HL-60 (cell line): ENCODE data around the gene TSC22D1.

Experiments
- POLR2AphosphoS5 ChIP-seq: IDR thresholded peaks from 2 replicates; pipeline ENCODE4 v1.6.1; 2012; ENCODE audit warnings: low read depth
- SPI1 ChIP-seq: IDR thresholded peaks from 2 replicates; pipeline ENCODE4 v1.6.1; 2012; ENCODE audit warnings: low read depth, mild to moderate bottlenecking, borderline replicate concordance
- TF ChIP-seq, protein P1 (sequence below): IDR thresholded peaks from one replicate; pipeline ENCODE4 v1.5.1; 2011; ENCODE audit warnings: low read length, control low read depth, inconsistent platforms; ENCODE audit not compliant: insufficient read depth
- TF ChIP-seq, protein P2 (sequence below): IDR thresholded peaks from 2 replicates; pipeline ENCODE4 v1.6.1; 2012; ENCODE audit warnings: low read depth; ENCODE audit not compliant: insufficient replicate concordance

DNA sequence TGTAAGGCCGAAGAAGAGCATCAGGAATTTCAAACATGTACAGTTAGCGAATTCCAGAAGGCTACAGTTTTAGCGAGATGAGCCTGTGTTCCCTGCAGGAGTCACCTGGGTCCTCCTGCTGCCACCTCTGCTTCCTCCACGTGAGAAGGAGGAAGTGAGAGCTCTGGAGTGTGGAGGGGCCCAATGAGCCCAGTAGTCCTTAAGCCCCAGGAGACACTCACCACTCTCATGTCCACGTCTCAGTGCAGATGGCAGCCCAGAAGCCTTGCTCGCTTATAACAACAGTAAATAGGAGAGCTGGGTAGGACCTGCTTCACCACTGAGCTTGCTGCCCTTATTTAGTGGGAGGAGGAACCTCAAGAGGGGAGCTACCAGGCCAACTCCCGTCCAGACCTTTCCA is 158.3 kb downstream of the TSC22D1 start:
- TF ChIP-seq, protein P1, sequence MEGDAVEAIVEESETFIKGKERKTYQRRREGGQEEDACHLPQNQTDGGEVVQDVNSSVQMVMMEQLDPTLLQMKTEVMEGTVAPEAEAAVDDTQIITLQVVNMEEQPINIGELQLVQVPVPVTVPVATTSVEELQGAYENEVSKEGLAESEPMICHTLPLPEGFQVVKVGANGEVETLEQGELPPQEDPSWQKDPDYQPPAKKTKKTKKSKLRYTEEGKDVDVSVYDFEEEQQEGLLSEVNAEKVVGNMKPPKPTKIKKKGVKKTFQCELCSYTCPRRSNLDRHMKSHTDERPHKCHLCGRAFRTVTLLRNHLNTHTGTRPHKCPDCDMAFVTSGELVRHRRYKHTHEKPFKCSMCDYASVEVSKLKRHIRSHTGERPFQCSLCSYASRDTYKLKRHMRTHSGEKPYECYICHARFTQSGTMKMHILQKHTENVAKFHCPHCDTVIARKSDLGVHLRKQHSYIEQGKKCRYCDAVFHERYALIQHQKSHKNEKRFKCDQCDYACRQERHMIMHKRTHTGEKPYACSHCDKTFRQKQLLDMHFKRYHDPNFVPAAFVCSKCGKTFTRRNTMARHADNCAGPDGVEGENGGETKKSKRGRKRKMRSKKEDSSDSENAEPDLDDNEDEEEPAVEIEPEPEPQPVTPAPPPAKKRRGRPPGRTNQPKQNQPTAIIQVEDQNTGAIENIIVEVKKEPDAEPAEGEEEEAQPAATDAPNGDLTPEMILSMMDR, result no peak
- TF ChIP-seq, protein P2, sequence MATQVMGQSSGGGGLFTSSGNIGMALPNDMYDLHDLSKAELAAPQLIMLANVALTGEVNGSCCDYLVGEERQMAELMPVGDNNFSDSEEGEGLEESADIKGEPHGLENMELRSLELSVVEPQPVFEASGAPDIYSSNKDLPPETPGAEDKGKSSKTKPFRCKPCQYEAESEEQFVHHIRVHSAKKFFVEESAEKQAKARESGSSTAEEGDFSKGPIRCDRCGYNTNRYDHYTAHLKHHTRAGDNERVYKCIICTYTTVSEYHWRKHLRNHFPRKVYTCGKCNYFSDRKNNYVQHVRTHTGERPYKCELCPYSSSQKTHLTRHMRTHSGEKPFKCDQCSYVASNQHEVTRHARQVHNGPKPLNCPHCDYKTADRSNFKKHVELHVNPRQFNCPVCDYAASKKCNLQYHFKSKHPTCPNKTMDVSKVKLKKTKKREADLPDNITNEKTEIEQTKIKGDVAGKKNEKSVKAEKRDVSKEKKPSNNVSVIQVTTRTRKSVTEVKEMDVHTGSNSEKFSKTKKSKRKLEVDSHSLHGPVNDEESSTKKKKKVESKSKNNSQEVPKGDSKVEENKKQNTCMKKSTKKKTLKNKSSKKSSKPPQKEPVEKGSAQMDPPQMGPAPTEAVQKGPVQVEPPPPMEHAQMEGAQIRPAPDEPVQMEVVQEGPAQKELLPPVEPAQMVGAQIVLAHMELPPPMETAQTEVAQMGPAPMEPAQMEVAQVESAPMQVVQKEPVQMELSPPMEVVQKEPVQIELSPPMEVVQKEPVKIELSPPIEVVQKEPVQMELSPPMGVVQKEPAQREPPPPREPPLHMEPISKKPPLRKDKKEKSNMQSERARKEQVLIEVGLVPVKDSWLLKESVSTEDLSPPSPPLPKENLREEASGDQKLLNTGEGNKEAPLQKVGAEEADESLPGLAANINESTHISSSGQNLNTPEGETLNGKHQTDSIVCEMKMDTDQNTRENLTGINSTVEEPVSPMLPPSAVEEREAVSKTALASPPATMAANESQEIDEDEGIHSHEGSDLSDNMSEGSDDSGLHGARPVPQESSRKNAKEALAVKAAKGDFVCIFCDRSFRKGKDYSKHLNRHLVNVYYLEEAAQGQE, result no peak
- peak; percentile 33; the same call in 1 of the 2 replicates for TF ChIP-seq SPI1
- no peak for TF ChIP-seq POLR2AphosphoS5
